ENCODE data around the gene MPZL1. TPM values are rescaled to one million over a fixed set of nuclear protein-coding genes. Genes with fewer than 3 reads are reported as not detected.

MPZL1 gene
- total and polyA plus RNA-seq, 2 of the 13 experiments (the other 11 are each of a cell fraction or from before 2014, with no cell fraction given): 38.0 to 68.7 TPM

DNA sequence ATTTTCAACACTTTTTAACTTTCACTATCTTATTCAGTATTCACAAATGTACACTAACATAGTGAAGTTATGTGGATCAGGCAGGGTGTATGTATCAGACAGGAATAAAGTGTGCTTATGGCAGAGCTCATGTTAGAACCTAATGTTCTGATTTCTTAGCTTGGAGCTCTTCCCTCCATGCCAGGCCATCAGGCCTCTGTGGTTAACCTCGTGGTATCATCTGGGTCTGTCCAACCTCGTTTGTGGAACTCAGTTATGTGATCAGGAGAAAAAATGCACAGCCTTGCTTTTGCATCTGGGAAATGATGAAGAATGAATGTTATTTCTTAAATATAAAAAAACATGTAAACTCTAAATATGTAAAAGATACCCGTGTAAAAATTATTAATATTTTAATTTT is 86.9 kb downstream of the MPZL1 start:
- no peak overlapping the region for H3K9ac ChIP-seq (ENCODE audit: insufficient read depth, low read depth, low read length)
- no peaks in the 10 kb centered on the region for H3K9me3 ChIP-seq (ENCODE audit: low read length)
- ChIA-PET CTCF (ENCODE audit: low intra/inter-chr PET ratio, low total read pairs) (no interaction called here), POLR2A (no interaction called here)
- intact Hi-C loops (cut with micrococcal nuclease; ENCODE audit: unreplicated experiment): loop anchor here (10.0 kb wide), 1 partner anchor 126 kb away; the partner anchor contains the start of genes DCAF6 and MPC2
- DNase-seq (ENCODE audit: low spot score) (no peak), FAIRE-seq (no peak), ATAC-seq (no peak)
- H3K4me2 ChIP-seq (ENCODE audit: low read depth, low read length): no peak overlapping the region
- in situ Hi-C loops (cut with HindIII; ENCODE audit: extremely low pct_ligation_motif_present, low pct_unique_long_range_greater_than_20kb): loop anchor here (5.0 kb wide), 1 partner anchor 86 kb away; the partner anchor contains the start of gene MPZL1
- no peaks in the 10 kb centered on the region for H3K36me3 ChIP-seq (replicated peaks in 1 of 2; ENCODE audit: control insufficient read depth in 1 of 2, insufficient read depth in 2 of 2, low read length in 2 of 2)
- 5% methylated on average over 3 of the region's 3 CpGs for WGBS (ENCODE audit: low lambda C conversion rate)
- peaks cover 19% of the 10 kb centered on the region for H3K4me1 ChIP-seq (ENCODE audit: insufficient read depth, low read length)
- no peaks in the 10 kb centered on the region for H3K79me2 ChIP-seq (ENCODE audit: insufficient read depth, low read length)
- no peak overlapping the region for H2AFZ ChIP-seq (ENCODE audit: low read length)
- no peak overlapping the region for H3K27ac ChIP-seq (ENCODE audit: extremely low read length, insufficient read depth, low read length)
- BruUV-seq (replicated peaks): no TSS peak
- no peaks in the 10 kb centered on the region for H3K27me3 ChIP-seq (ENCODE audit: control insufficient read depth in 1 of 2, insufficient read depth in 2 of 2, low read length in 2 of 2)
- no peak overlapping the region for H3K4me3 ChIP-seq (replicated peaks in 1 of 3; ENCODE audit: insufficient read depth in 1 of 3, low read depth in 2 of 3, low read length in 3 of 3)
- no peaks in the 10 kb centered on the region for H4K20me1 ChIP-seq (ENCODE audit: insufficient read depth, low read length)
- TF ChIP-seq, protein P1, sequence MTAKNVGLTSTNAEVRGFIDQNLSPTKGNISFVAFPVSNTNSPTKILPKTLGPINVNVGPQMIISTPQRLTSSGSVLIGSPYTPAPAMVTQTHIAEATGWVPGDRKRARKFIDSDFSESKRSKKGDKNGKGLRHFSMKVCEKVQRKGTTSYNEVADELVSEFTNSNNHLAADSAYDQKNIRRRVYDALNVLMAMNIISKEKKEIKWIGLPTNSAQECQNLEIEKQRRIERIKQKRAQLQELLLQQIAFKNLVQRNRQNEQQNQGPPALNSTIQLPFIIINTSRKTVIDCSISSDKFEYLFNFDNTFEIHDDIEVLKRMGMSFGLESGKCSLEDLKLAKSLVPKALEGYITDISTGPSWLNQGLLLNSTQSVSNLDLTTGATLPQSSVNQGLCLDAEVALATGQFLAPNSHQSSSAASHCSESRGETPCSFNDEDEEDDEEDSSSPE (CRISPR knock-in tag; IDR thresholded peaks at IDR 0.05): no peak
- TF ChIP-seq, protein P2, sequence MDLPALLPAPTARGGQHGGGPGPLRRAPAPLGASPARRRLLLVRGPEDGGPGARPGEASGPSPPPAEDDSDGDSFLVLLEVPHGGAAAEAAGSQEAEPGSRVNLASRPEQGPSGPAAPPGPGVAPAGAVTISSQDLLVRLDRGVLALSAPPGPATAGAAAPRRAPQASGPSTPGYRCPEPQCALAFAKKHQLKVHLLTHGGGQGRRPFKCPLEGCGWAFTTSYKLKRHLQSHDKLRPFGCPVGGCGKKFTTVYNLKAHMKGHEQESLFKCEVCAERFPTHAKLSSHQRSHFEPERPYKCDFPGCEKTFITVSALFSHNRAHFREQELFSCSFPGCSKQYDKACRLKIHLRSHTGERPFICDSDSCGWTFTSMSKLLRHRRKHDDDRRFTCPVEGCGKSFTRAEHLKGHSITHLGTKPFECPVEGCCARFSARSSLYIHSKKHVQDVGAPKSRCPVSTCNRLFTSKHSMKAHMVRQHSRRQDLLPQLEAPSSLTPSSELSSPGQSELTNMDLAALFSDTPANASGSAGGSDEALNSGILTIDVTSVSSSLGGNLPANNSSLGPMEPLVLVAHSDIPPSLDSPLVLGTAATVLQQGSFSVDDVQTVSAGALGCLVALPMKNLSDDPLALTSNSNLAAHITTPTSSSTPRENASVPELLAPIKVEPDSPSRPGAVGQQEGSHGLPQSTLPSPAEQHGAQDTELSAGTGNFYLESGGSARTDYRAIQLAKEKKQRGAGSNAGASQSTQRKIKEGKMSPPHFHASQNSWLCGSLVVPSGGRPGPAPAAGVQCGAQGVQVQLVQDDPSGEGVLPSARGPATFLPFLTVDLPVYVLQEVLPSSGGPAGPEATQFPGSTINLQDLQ (CRISPR knock-in tag; IDR thresholded peaks at IDR 0.05): no peak
- TF ChIP-seq KAT7 (CRISPR knock-in tag; IDR thresholded peaks at IDR 0.05; ENCODE audit: borderline replicate concordance): no peak
- no peak for TF ChIP-seq HHEX (CRISPR knock-in tag; IDR thresholded peaks at IDR 0.05)
- TF ChIP-seq NAIF1 (CRISPR knock-in tag; IDR thresholded peaks at IDR 0.05; ENCODE audit: borderline replicate concordance): no peak
- TF ChIP-seq IRF2 (CRISPR knock-in tag; IDR thresholded peaks at IDR 0.05): no peak
- TF ChIP-seq, protein P3, sequence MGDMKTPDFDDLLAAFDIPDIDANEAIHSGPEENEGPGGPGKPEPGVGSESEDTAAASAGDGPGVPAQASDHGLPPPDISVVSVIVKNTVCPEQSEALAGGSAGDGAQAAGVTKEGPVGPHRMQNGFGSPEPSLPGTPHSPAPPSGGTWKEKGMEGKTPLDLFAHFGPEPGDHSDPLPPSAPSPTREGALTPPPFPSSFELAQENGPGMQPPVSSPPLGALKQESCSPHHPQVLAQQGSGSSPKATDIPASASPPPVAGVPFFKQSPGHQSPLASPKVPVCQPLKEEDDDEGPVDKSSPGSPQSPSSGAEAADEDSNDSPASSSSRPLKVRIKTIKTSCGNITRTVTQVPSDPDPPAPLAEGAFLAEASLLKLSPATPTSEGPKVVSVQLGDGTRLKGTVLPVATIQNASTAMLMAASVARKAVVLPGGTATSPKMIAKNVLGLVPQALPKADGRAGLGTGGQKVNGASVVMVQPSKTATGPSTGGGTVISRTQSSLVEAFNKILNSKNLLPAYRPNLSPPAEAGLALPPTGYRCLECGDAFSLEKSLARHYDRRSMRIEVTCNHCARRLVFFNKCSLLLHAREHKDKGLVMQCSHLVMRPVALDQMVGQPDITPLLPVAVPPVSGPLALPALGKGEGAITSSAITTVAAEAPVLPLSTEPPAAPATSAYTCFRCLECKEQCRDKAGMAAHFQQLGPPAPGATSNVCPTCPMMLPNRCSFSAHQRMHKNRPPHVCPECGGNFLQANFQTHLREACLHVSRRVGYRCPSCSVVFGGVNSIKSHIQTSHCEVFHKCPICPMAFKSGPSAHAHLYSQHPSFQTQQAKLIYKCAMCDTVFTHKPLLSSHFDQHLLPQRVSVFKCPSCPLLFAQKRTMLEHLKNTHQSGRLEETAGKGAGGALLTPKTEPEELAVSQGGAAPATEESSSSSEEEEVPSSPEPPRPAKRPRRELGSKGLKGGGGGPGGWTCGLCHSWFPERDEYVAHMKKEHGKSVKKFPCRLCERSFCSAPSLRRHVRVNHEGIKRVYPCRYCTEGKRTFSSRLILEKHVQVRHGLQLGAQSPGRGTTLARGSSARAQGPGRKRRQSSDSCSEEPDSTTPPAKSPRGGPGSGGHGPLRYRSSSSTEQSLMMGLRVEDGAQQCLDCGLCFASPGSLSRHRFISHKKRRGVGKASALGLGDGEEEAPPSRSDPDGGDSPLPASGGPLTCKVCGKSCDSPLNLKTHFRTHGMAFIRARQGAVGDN (CRISPR knock-in tag; IDR thresholded peaks at IDR 0.05): no peak
- no peak for TF ChIP-seq MED1 (CRISPR knock-in tag; IDR thresholded peaks at IDR 0.05)
- no peak for TF ChIP-seq ZSCAN12 (CRISPR knock-in tag; IDR thresholded peaks at IDR 0.05)
- TF ChIP-seq, protein P4, sequence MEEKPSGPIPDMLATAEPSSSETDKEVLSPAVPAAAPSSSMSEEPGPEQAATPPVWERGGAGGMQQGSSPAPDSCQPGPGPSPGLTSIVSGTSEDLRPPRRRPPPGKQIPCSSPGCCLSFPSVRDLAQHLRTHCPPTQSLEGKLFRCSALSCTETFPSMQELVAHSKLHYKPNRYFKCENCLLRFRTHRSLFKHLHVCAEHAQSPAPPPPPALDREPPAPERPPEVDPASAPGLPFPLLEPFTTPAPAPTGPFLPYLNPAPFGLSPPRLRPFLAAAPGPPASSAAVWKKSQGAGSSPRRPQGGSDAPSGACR (CRISPR knock-in tag; IDR thresholded peaks at IDR 0.05): no peak
- no peak for TF ChIP-seq ZSCAN9 (CRISPR knock-in tag; IDR thresholded peaks at IDR 0.05; ENCODE audit: borderline replicate concordance)
- TF ChIP-seq ZNF841 (CRISPR knock-in tag; IDR thresholded peaks at IDR 0.05; ENCODE audit: borderline replicate concordance): no peak
- TF ChIP-seq ZNF816 (CRISPR knock-in tag; IDR thresholded peaks at IDR 0.05; ENCODE audit: borderline replicate concordance): no peak
- no peak for TF ChIP-seq ZNF264 (CRISPR knock-in tag; IDR thresholded peaks at IDR 0.05)
- TF ChIP-seq ZNF547 (CRISPR knock-in tag; IDR thresholded peaks at IDR 0.05): no peak
- no peak for TF ChIP-seq GTF3A (CRISPR knock-in tag; conservative IDR thresholded peaks at IDR 0.05)
